Esophagus muscularis mucosa (tissue), 4 donors: ENCODE measurements around the gene CDHR3. TPM values are rescaled to one million over a fixed set of nuclear protein-coding genes. Genes with fewer than 3 reads are reported as not detected.

Experiments used
- DNase-seq: peaks from one replicate; pipeline ENCODE4 v3.0.0-alpha.2; 2017; ENCODE audit errors: extremely low spot score
- H3K27ac ChIP-seq, 4 donors: fragments of 200-600 bp; sonication (generic); replicated peaks in 1 of 4; 1 replicate in 3 of 4; 2 replicates in 1 of 4; pipeline ENCODE4 v1.5.1; 2016 to 2019; ENCODE audit warnings: mild to moderate bottlenecking in 1 of 4
- H3K27me3 ChIP-seq, 4 donors: fragments of 200-600 bp; sonication (generic); one replicate each; pipeline versions ENCODE4 v1.5.1 to v1.6.0; 2016 to 2019
- H3K36me3 ChIP-seq, 4 donors: fragments of 200-600 bp; sonication (generic); one replicate each; pipeline ENCODE4 v1.5.1; 2016 to 2019
- H3K4me1 ChIP-seq, 4 donors: fragments of 200-600 bp; sonication (generic); one replicate each; pipeline ENCODE4 v1.5.1; 2016 to 2019
- H3K4me3 ChIP-seq, 4 donors: fragments of 200-600 bp; sonication (generic); 1 replicate in 2 of 4; 2 replicates in 2 of 4; pipeline ENCODE4 v1.5.1; 2016 to 2019; ENCODE audit warnings: mild to moderate bottlenecking in 4 of 4, moderate library complexity in 1 of 4
- H3K9me3 ChIP-seq, 4 donors: fragments of 200-600 bp; sonication (generic); 1 replicate in 3 of 4; 2 replicates in 1 of 4; pipeline ENCODE4 v1.5.1; 2016 to 2019
- EP300 ChIP-seq: sonication (generic); formaldehyde crosslinking; IDR thresholded peaks from one replicate; pipeline ENCODE4 v1.6.1; 2017; ENCODE audit warnings: antibody characterized with exemption
- POLR2A ChIP-seq: fragments of 450-650 bp; IDR thresholded peaks from one replicate; pipeline ENCODE4 v1.6.1; 2017; ENCODE audit warnings: antibody characterized with exemption, moderate library complexity, mild to moderate bottlenecking, low read depth
- POLR2AphosphoS5 ChIP-seq, 2 donors: sonication (generic); formaldehyde crosslinking; IDR thresholded peaks; one replicate each; pipeline ENCODE4 v1.6.1; 2017; ENCODE audit warnings: antibody characterized with exemption in 2 of 2
- WGBS: methylation state at CpG from one replicate; pipeline ENCODE4 v1.1.5; 2018; 5-methylcytosine and 5-hydroxymethylcytosine counted together
- intact Hi-C: fragments of 100-400 bp; cut with DNase I; formaldehyde crosslinking; loops from one replicate; pipeline ENCODE4 v1.15.1; 2023
- total RNA-seq, 4 donors: library from RNA; depleted of rRNA; stranded (reverse); fragments of >200 nt; gene quantifications; one replicate each; pipeline versions ENCODE4 v1.1.0 to v1.2.1, GENCODE V29; 2016
- TF ChIP-seq, protein P1 (sequence below), 3 experiments: fragments of 200-600 bp in 2 of 3; fragments of 450-650 bp in 1 of 3; sonication (generic) in 2 of 3; IDR thresholded peaks; one replicate each; pipeline ENCODE4 v1.5.1; 2017 to 2019; ENCODE audit warnings: antibody characterized with exemption in 3 of 3, mild to moderate bottlenecking in 2 of 3, moderate library complexity in 1 of 3

The CDHR3 gene
- total RNA-seq, 4 donors from 2014 or later = 7.8 to 41.1 (median 21.2) TPM

DNA sequence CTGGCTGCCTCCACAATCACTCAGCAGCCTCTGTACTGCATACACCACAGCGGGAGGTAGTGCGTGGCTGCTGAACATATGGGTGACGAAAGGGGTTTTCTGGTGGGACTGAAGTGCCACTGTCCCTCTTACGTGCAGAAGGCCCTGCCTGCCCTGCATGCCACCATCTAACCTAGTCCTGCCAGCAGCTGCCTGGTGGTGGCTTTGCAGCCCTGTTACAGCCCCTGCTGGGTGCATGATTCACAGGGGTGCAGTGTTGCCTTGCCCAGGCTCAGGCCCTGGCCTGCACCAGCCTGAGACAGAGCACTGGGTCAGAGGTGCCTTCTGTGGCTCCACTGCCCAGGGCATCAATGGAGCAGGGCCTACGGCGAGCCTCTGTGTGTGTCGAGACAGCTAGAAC is 98.9 kb downstream of the CDHR3 start:
- intact Hi-C loops = no loop called here
- H3K4me1 ChIP-seq = peaks cover 29 to 65% (median 56%) of the 10 kb centered on the region in 4 donors
- no peaks in the 10 kb centered on the region for H3K9me3 ChIP-seq
- H3K4me3 ChIP-seq = no peak overlapping the region
- no peak overlapping the region for H3K27ac ChIP-seq
- DNase-seq = no peak
- no peak for TF ChIP-seq EP300
- no peak for TF ChIP-seq POLR2A
- TF ChIP-seq, protein P1, sequence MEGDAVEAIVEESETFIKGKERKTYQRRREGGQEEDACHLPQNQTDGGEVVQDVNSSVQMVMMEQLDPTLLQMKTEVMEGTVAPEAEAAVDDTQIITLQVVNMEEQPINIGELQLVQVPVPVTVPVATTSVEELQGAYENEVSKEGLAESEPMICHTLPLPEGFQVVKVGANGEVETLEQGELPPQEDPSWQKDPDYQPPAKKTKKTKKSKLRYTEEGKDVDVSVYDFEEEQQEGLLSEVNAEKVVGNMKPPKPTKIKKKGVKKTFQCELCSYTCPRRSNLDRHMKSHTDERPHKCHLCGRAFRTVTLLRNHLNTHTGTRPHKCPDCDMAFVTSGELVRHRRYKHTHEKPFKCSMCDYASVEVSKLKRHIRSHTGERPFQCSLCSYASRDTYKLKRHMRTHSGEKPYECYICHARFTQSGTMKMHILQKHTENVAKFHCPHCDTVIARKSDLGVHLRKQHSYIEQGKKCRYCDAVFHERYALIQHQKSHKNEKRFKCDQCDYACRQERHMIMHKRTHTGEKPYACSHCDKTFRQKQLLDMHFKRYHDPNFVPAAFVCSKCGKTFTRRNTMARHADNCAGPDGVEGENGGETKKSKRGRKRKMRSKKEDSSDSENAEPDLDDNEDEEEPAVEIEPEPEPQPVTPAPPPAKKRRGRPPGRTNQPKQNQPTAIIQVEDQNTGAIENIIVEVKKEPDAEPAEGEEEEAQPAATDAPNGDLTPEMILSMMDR (IDR thresholded peaks at IDR 0.05) = no peak
- TF ChIP-seq POLR2AphosphoS5 (IDR thresholded peaks at IDR 0.05) = no peak
- 83% methylated on average over 4 of the region's 7 CpGs for WGBS
- H3K27me3 ChIP-seq = no peaks in the 10 kb centered on the region
- no peaks in the 10 kb centered on the region for H3K36me3 ChIP-seq

DNA sequence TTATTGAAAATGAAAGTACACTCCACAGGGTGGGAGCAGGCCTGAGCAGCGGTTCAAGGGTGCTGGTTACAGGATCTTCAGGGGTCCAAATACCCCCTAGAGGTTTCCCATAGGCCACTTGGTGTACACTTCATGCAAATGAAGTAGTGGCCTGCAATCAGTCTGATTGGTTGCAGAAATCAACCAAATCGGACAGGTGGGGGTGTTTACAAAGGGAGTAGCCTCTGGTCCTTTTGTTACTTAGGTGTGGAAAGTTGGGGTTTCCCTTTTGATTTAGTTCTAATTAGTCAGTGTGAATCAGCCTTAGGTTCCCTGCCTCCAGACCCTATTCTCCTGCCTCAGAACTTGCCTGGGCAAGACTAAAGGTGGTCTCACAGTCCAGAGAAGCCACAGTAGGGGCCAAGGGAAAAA is 99.5 kb downstream of the CDHR3 start:
- Histone ChIP-seq H3K36me3 (no peaks in the 10 kb centered on the region), H3K27ac (no peak overlapping the region), H3K27me3 (no peaks in the 10 kb centered on the region), H3K4me1 (peaks cover 26 to 60% (median 53%) of the 10 kb centered on the region in 4 donors), H3K9me3 (no peaks in the 10 kb centered on the region), H3K4me3 (no peak overlapping the region)
- DNase-seq = no peak
- intact Hi-C loops = no loop called here
- WGBS = 86% methylated on average over 2 of the region's 2 CpGs
- TF ChIP-seq EP300 (no peak), POLR2A (no peak), POLR2AphosphoS5 (IDR thresholded peaks at IDR 0.05) (no peak)
- TF ChIP-seq, protein P1 (IDR thresholded peaks at IDR 0.05) = no peak

DNA sequence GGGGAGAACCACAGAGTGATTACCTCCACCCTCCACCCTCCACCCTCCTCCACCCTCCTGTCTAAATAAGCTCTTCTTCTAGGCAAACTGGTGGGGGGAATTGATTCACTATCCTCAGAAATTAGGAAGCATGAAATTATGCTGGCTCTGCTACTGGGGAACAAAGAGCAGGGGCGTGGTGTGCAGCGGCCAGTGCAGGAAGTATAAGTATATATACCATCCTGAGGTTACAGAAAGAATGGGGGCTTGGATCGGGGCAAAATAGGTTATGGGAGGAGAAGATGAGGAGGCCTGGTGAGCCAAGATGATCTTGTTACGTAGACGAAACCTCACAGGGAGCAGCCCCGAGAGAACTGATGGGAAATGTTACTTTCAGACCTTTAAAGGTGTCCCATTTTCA is 100.0 kb downstream of the CDHR3 start:
- Histone ChIP-seq H3K4me3 (no peak overlapping the region), H3K9me3 (no peaks in the 10 kb centered on the region), H3K4me1 (peaks cover 26 to 55% (median 52%) of the 10 kb centered on the region in 4 donors), H3K27ac (no peak overlapping the region), H3K36me3 (no peaks in the 10 kb centered on the region), H3K27me3 (no peaks in the 10 kb centered on the region)
- 84% methylated on average over 6 of the region's 6 CpGs for WGBS
- intact Hi-C loops = no loop called here
- peak; percentile 55 for DNase-seq
- TF ChIP-seq EP300 (no peak), POLR2A (no peak), POLR2AphosphoS5 (IDR thresholded peaks at IDR 0.05) (no peak)
- TF ChIP-seq, protein P1 (IDR thresholded peaks at IDR 0.05) = no peak

DNA sequence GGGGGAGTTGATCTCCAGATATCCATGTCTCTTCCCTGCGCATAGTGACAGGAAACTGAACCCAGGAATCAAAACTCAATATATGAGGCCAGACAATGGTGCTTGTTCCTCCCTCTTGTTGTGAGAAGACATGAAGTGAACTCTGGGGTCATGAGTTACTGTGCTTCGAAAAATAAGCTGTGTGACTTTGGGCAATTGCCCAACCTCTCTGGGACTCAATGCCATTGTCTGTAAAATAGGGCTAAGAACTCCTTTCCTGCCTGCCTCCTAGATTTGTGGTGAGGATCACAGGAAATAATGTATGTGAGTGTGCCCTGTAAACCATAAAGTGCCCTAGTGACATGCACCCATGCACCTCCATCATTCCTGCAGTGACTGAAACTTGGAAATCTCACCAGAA is 100.6 kb downstream of the CDHR3 start:
- intact Hi-C loops = no loop called here
- Histone ChIP-seq H3K9me3 (no peaks in the 10 kb centered on the region), H3K27ac (peak overlapping the region; percentile 82 to 89 (median 86)), H3K36me3 (no peaks in the 10 kb centered on the region), H3K4me1 (peaks cover 26 to 55% (median 52%) of the 10 kb centered on the region in 4 donors), H3K4me3 (no peak overlapping the region), H3K27me3 (no peaks in the 10 kb centered on the region)
- 75% methylated on average over 2 of the region's 2 CpGs for WGBS
- DNase-seq = peak; percentile 57
- TF ChIP-seq EP300 = no peak
- TF ChIP-seq, protein P1 (IDR thresholded peaks at IDR 0.05) = no peak
- no peak for TF ChIP-seq POLR2A
- TF ChIP-seq POLR2AphosphoS5 (IDR thresholded peaks at IDR 0.05) = no peak

DNA sequence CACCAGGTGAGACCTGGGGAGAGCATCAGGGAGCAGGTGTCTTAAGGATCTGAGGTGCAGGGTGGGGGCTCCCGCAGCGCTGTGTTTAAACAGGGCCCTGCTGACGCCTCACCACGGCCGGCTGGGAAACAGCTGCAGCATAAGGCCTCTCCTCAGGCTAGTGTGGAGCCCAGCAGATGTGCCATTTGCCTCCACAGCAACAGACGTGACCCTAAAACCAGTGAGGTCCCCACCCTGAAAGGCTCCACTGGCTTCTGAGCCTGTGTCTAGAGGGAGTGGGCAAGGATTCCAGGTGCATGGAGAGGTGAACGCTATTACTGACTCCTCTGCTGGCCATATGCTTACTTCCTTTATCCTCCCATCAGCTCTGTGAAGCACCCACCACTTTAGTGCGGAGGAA is 101.3 kb downstream of the CDHR3 start:
- DNase-seq = peak; percentile 81
- WGBS = 95% methylated on average over 8 of the region's 8 CpGs
- Histone ChIP-seq H3K9me3 (no peaks in the 10 kb centered on the region), H3K27ac (peak overlapping the region; percentile 82 to 89 (median 86)), H3K36me3 (no peaks in the 10 kb centered on the region), H3K4me1 (peaks cover 31 to 58% (median 54%) of the 10 kb centered on the region in 4 donors), H3K27me3 (no peaks in the 10 kb centered on the region), H3K4me3 (no peak overlapping the region)
- TF ChIP-seq EP300 (no peak), POLR2AphosphoS5 (IDR thresholded peaks at IDR 0.05) (no peak)
- intact Hi-C loops = no loop called here
